K562 (cell line): Measurements from ENCODE around the gene ZFYVE28. TPM values are rescaled to one million over a fixed set of nuclear protein-coding genes. Genes with fewer than 3 reads are reported as not detected.
A peak's percentile ranks its signal among the peaks of the same experiment; 100 is the strongest.

Source experiments
- BHLHE40 ChIP-seq: IDR thresholded peaks from 2 replicates; pipeline ENCODE4 v1.6.1; 2011; ENCODE audit warnings: low read length, improper control_type of control experiment
- CBFB ChIP-seq: sonication (generic); formaldehyde crosslinking; IDR thresholded peaks from 2 replicates; pipeline ENCODE4 v1.4.0; 2020; ENCODE audit warnings: mild to moderate bottlenecking, missing genetic modification reagents
- FOXA1 ChIP-seq: fragments of 450-650 bp; IDR thresholded peaks from 2 replicates; pipeline ENCODE4 v1.6.1; 2016; ENCODE audit warnings: mild to moderate bottlenecking, borderline replicate concordance
- FOXJ3 ChIP-seq: sonication (generic); formaldehyde crosslinking; IDR thresholded peaks from 2 replicates; pipeline ENCODE4 v1.4.0; 2020; ENCODE audit warnings: mild to moderate bottlenecking, missing genetic modification reagents
- FOXK1 ChIP-seq: sonication (generic); formaldehyde crosslinking; IDR thresholded peaks from 2 replicates; pipeline ENCODE4 v1.8.0; 2022; ENCODE audit warnings: missing genetic modification reagents, mild to moderate bottlenecking, borderline replicate concordance
- GATAD2B ChIP-seq: fragments of 450-650 bp; IDR thresholded peaks from 2 replicates; pipeline ENCODE4 v1.6.1; 2017; ENCODE audit warnings: mild to moderate bottlenecking, borderline replicate concordance
- HDAC3 ChIP-seq: fragments of 450-650 bp; IDR thresholded peaks from 2 replicates; pipeline ENCODE4 v1.6.1; 2018; ENCODE audit warnings: borderline replicate concordance, mild to moderate bottlenecking, moderate library complexity; ENCODE audit not compliant: partially characterized antibody
- HMG20B ChIP-seq: fragments of 250-450 bp; sonication (Bioruptor Pico); IDR thresholded peaks from 2 replicates; pipeline ENCODE4 v1.5.0; 2021; ENCODE audit warnings: mild to moderate bottlenecking
- NEUROD1 ChIP-seq: fragments of 150-350 bp; IDR thresholded peaks from 2 replicates; pipeline ENCODE4 v1.6.1; 2014; ENCODE audit warnings: borderline replicate concordance, low read length, low read depth; ENCODE audit not compliant: partially characterized antibody
- RBM39 ChIP-seq: fragments of 200-400 bp; formaldehyde crosslinking; optimal IDR thresholded peaks from 2 replicates; pipeline ENCODE3; 2018; ENCODE audit warnings: low read depth, low read length
- SMARCE1 ChIP-seq: fragments of 450-650 bp; IDR thresholded peaks from 2 replicates; pipeline ENCODE4 v1.7.1; 2016; ENCODE audit warnings: mild to moderate bottlenecking
- SUPT5H ChIP-seq: fragments of 450-650 bp; IDR thresholded peaks from 2 replicates; pipeline ENCODE4 v1.6.1; 2016
- THAP7 ChIP-seq: fragments of 250-450 bp; sonication (Bioruptor Pico); IDR thresholded peaks from 2 replicates; pipeline ENCODE4 v1.5.0; 2021
- ZBTB2 ChIP-seq: fragments of 450-650 bp; IDR thresholded peaks from 2 replicates; pipeline ENCODE4 v1.6.1; 2016; ENCODE audit warnings: antibody characterized with exemption
- ZEB2 ChIP-seq: fragments of 450-650 bp; IDR thresholded peaks from 2 replicates; pipeline ENCODE4 v1.6.1; 2016
- polyA plus RNA-seq, 8 experiments: library from polyadenylated mRNA; depleted of rRNA in 4 of 8; stranded (reverse) in 5 of 8; unstranded in 3 of 8; fragments of >200 nt; fragmentation: Nextera tagmentation in 2 of 8; fragmentation: Illumina TruSeq in 1 of 8; extraction: Ambion mirVana in 2 of 8; extraction: Trizol in 1 of 8; gene quantifications; 2 replicates each; pipeline versions ENCODE4 v1.2.1 to v1.2.3, GENCODE V29; 2011 to 2014; ENCODE audit warnings: inconsistent platforms in 1 of 8, missing spikeins in 1 of 8
- total RNA-seq, 7 experiments: library from RNA; depleted of rRNA in 6 of 7; stranded (reverse); fragments of >200 nt in 6 of 7; fragmentation: Illumina TruSeq in 2 of 7; extraction: Trizol in 2 of 7; gene quantifications; 2 replicates each; pipeline versions ENCODE4 v1.2.1 to v1.2.3, GENCODE V29; 2011 to 2021; ENCODE audit warnings: low replicate concordance in 1 of 7
- TF ChIP-seq, protein P1 (sequence below): fragments of 450-650 bp; formaldehyde crosslinking; IDR thresholded peaks from 2 replicates; pipeline ENCODE4 v1.4.0; 2020; ENCODE audit warnings: mild to moderate bottlenecking, moderate library complexity
- TF ChIP-seq, protein P2 (sequence below): fragments of 250-450 bp; sonication (Bioruptor Pico); IDR thresholded peaks from 2 replicates; pipeline ENCODE4 v1.8.0; 2021; ENCODE audit warnings: moderate library complexity, mild to moderate bottlenecking, inconsistent platforms
- TF ChIP-seq, protein P3 (sequence below): sonication (generic); formaldehyde crosslinking; IDR thresholded peaks from 2 replicates; pipeline ENCODE4 v1.8.0; 2022; ENCODE audit warnings: missing genetic modification reagents, mild to moderate bottlenecking, borderline replicate concordance
- TF ChIP-seq, protein P4 (sequence below): fragments of 450-650 bp; formaldehyde crosslinking; IDR thresholded peaks from 2 replicates; pipeline ENCODE4 v1.4.0; 2020; ENCODE audit warnings: mild to moderate bottlenecking, mixed read lengths

Gene ZFYVE28
- total and polyA plus RNA-seq, 9 of the 15 experiments (the other 6 are each of a cell fraction or from before 2014, with no cell fraction given): 1.3 to 24.8 (median 8.9) TPM

DNA sequence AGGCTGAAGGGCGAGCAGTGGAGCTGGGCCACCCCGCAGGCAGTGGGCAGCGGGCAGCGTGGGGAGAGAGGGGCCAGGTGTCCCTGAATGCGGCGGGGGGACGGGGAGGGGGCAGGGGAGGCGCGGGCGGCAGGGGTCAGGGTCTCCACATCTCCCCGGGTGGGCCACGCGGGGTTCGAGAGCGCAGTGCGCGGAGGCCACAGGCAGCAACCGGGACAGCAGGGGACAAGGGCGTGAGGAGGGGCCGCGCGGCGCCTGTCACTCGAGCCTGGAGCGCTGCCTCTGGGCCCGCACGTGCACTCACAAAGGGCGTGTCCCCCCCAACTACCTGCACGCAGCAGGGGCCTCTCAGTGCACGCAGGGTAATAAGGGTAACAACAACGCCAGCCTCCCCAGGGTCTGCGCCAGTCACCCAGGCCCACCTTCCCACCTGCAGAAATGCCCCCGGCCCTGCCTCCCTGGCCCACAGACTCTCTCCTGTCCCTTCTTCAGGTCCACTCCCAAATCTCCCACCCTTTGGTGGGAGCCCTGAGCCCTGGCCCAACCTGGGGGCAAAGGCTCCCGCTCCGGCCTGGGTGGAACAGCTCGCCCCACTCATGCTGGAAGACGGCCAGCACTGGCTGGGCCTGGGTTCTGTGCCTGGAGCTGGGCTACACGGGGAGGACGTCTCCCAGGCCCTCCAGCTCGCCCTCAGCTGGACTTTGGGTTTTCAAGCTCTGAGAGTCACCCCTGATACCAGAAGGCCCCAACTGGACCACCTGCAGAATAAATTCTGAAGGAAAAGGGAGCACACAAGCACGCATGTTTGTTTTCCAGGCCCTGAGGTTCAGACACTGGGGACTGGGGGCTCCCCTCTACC lies 53.2 kb downstream of the ZFYVE28 start (continued):
- TF ChIP-seq ZBTB2 (no peak), SUPT5H (no peak), THAP7 (no peak), ZEB2 (no peak), BHLHE40 (peak; percentile 91), HDAC3 (no peak), SMARCE1 (no peak), RBM39 (no peak), FOXK1 (CRISPR knock-in tag) (no peak), CBFB (CRISPR knock-in tag) (no peak), FOXA1 (no peak), HMG20B (CRISPR knock-in tag) (no peak), GATAD2B (no peak), FOXJ3 (CRISPR knock-in tag) (no peak), NEUROD1 (no peak)
- TF ChIP-seq, protein P1, sequence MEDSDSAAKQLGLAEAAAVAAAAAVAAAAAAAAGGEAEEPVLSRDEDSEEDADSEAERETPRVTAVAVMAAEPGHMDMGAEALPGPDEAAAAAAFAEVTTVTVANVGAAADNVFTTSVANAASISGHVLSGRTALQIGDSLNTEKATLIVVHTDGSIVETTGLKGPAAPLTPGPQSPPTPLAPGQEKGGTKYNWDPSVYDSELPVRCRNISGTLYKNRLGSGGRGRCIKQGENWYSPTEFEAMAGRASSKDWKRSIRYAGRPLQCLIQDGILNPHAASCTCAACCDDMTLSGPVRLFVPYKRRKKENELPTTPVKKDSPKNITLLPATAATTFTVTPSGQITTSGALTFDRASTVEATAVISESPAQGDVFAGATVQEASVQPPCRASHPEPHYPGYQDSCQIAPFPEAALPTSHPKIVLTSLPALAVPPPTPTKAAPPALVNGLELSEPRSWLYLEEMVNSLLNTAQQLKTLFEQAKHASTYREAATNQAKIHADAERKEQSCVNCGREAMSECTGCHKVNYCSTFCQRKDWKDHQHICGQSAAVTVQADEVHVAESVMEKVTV (CRISPR knock-in tag): no peak
- TF ChIP-seq, protein P2, sequence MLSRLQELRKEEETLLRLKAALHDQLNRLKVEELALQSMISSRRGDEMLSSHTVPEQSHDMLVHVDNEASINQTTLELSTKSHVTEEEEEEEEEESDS (CRISPR knock-in tag): no peak
- TF ChIP-seq, protein P3, sequence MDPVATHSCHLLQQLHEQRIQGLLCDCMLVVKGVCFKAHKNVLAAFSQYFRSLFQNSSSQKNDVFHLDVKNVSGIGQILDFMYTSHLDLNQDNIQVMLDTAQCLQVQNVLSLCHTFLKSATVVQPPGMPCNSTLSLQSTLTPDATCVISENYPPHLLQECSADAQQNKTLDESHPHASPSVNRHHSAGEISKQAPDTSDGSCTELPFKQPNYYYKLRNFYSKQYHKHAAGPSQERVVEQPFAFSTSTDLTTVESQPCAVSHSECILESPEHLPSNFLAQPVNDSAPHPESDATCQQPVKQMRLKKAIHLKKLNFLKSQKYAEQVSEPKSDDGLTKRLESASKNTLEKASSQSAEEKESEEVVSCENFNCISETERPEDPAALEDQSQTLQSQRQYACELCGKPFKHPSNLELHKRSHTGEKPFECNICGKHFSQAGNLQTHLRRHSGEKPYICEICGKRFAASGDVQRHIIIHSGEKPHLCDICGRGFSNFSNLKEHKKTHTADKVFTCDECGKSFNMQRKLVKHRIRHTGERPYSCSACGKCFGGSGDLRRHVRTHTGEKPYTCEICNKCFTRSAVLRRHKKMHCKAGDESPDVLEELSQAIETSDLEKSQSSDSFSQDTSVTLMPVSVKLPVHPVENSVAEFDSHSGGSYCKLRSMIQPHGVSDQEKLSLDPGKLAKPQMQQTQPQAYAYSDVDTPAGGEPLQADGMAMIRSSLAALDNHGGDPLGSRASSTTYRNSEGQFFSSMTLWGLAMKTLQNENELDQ: no peak
- TF ChIP-seq, protein P4, sequence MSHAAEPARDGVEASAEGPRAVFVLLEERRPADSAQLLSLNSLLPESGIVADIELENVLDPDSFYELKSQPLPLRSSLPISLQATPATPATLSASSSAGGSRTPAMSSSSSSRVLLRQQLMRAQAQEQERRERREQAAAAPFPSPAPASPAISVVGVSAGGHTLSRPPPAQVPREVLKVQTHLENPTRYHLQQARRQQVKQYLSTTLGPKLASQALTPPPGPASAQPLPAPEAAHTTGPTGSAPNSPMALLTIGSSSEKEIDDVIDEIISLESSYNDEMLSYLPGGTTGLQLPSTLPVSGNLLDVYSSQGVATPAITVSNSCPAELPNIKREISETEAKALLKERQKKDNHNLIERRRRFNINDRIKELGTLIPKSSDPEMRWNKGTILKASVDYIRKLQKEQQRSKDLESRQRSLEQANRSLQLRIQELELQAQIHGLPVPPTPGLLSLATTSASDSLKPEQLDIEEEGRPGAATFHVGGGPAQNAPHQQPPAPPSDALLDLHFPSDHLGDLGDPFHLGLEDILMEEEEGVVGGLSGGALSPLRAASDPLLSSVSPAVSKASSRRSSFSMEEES (CRISPR knock-in tag): no peak
